IPS DF 4.7 (cell line): ENCODE data around the gene EVA1B.

ENCODE experiments used
- DNase-seq: peaks from one replicate; pipeline ENCODE4 v3.0.0-alpha.2; 2013; ENCODE audit warnings: low spot score; ENCODE audit errors: extremely low read depth

EVA1B gene, protein sequence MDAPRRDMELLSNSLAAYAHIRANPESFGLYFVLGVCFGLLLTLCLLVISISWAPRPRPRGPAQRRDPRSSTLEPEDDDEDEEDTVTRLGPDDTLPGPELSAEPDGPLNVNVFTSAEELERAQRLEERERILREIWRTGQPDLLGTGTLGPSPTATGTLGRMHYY

GRCh38 chr1:36323636-36324352 lies at the start of gene EVA1B:
Gene EVA1B, minus strand, starts transcription at chr1:36323645. Its CDS starts 608 bp downstream, at chr1:36323037.
- DNase-seq = no peak

- DNase-seq = no peak
Observed at GRCh38 chr1:36372617-36373016, 49.2 kb upstream of the EVA1B start.

DNA sequence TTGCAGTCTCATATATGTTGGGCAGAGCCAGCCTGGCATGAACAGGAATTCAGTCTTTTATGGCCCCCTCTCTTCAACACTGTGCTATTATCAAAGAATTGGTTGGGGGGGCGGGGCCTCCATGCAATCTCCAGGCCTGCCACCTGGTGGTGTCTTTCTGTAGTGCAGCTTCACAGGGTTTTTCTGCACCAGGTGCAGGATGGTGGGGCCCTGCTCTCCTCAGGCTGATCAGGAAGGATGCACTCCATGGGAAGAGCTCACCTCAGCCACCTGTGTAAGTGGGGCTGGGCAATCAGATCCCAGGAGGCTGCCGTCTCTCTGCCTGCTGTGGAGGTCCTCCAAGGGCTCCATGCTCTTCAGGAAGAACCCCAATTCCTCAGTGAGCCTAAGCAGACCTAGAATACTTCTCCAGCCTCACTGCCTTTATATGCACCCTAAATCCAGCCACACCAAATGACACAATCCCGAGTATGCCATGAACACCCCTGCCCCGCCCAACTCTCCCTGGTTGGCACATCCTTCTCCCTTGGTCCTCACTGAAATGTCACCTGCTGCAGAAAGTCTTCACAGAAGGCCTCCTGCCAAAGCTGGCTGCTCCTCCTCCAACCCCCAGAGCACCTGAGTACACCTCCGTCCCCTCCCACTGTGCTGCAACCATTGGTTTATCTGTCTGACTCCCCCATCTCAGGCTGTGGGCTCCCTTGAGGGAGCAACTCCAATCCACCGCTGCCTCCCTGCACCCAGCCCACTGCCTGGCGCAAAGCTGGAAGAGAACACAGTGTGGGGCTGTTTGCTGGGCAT lies 45.8 kb upstream of the EVA1B start:
- no peak for DNase-seq

- DNase-seq = no peak
Observed at GRCh38 chr1:36367798-36368197, 44.4 kb upstream of the EVA1B start.

DNA sequence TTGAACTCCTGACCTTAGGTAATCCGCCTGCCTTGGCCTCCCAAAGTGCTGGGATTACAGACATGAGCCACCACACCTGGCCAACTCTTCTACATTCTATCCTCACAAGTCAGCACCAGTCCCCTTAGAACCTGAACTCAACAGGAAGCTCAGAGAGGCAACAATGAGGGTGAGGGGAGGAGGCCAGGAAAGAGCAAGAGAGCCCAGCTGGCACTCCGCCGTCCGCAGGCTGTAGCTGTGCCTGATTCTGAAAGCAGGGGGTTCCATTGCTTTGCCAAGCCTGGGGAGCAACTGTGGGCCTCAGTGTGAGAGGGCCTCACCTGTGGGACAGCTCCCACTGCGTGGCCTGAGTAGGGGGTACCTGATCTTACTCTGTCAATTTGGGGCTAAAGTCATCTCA lies 43.6 kb upstream of the EVA1B start:
- DNase-seq = no peak

DNA sequence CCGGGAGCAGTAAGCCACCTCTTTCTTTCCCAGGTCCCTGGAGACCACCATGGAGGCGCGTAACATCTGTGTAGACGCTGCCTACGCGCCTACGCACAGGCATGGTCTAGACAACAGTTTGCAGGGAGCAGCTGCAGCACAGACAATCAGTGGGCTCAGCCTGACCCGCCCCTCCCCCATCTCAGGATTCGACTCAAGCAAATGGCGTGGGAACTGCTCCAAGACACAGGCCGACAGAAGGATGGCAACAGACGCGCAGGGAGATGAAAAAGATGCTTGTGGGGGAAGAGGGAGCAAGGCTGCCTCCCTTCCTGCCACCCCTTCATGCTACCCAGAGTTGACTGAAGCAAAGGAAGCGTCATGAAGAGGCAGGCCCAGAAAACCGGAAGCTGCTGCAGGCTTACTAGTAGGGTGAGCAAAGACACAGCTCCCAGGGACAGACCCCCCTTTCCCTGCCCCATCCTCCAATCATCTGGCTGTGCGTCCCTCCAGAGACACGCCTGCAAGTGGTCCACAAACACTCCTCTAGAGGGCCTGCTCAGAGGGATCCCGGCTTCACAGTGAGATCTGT lies 42.7 kb upstream of the EVA1B start:
- no peak for DNase-seq

DNA sequence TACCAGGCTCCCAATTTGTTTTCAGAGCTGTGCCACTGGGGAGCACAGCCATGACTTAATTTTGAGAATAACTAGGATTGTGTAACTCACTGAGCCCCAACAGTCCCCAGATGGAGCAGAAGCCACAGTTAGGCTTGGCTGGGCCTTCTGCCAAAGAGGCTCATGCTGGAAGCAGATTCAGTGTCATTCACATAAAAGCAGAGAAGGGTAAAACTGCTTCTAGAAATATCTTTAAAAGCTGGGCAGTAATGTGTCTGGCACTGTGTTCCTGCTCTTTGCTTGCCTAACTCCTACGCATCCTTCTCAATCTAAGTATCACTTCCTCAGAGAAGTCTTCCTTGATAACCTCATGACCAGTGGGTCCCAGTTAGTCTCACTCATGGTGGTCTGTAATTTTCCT lies 41.9 kb upstream of the EVA1B start:
- DNase-seq = no peak

DNA sequence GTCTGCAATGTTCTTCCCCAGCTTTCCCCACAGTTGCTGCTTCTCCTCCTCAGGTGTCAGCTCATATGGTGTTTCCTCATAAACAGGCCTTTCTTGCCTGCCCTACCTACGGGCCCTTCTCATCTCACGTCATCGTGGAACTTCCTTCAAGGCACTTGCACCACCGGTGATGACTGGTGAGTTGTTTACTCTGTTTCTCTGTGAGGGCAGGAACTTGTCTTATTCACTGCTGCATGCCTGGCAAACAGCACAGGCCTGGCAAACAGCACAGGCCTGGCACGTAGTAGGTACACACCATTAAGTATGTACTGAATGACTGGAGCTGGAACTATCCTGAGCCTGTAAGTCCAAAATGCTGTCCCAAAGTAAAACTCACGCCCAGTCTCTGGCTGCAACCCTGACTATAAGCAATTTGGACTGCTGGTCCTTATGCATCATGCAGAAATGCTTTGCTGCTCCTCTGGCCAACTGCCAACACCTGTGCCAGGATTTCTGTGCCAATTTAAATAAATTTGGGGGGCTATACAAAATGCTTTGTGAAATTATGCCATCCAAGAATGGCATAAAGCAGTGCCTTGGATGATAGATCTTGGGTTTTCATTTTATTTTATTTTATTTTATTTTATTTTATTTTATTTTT lies 36.6 kb upstream of the EVA1B start:
- no peak for DNase-seq

GRCh38 chr1:36359383-36359782 lies 35.9 kb upstream of the EVA1B start:
- no peak for DNase-seq

GRCh38 chr1:36358514-36359084 lies 35.2 kb upstream of the EVA1B start:
- DNase-seq = no peak

DNA sequence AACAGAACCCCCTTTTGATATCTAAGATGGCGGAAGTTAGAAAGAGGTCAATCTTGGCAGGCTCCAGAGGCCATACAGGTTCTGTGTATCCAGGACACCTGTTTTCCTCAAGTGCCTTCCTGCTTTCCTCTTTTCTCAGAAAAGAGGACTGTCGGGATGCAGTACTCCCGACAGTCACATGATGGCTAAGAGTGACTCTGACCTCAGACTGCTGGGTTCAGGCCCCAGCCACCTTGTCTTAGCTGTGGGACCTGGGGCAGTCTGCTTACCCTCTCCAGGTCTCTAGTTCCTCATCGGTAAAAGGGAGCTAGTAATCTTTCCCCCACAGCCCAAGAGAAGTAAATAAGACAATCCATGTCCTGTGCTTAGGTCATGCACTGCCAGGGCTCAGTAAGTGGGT lies 32.4 kb upstream of the EVA1B start:
- no peak for DNase-seq

- no peak for DNase-seq
Observed at GRCh38 chr1:36354486-36354885, 31.0 kb upstream of the EVA1B start.

GRCh38 chr1:36352910-36353878 lies 29.7 kb upstream of the EVA1B start:
- DNase-seq = no peak

DNA sequence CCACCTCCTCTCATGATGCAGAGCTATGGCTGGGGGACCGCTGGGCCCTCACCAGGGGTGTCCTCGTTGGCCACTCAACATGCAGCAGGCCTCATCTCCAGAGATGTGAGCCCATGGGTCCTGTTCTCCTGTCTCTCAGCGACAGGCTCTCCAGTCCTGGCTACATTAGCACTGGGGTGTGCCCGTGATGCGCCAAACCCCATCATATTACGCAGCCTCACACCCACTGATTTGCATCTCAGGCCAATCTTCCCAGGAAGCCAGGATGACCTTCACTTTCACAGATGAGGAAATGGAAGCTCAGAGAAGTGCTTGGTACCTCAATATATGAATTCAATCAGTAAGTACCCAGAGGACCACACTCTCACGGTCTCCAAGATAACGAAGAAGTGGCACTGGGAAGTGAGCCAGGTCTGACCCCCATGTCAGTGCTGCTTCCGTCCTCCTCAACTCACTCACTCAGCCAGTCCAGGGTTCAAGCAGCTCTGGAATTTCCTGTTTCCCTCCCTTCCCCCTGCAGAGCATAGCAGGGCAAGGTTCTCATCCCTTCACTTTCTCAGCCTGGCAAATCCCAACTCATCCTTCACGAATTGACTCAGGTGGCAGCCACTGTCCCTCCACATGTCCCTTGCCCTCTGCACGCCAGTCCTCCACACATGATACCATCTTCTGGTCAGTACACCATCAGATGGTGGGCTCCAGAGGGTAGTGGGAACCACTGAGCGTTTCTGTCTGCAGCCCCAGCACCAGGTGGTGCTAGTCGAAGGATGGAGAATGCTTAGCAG lies 28.9 kb upstream of the EVA1B start:
- DNase-seq = no peak

DNA sequence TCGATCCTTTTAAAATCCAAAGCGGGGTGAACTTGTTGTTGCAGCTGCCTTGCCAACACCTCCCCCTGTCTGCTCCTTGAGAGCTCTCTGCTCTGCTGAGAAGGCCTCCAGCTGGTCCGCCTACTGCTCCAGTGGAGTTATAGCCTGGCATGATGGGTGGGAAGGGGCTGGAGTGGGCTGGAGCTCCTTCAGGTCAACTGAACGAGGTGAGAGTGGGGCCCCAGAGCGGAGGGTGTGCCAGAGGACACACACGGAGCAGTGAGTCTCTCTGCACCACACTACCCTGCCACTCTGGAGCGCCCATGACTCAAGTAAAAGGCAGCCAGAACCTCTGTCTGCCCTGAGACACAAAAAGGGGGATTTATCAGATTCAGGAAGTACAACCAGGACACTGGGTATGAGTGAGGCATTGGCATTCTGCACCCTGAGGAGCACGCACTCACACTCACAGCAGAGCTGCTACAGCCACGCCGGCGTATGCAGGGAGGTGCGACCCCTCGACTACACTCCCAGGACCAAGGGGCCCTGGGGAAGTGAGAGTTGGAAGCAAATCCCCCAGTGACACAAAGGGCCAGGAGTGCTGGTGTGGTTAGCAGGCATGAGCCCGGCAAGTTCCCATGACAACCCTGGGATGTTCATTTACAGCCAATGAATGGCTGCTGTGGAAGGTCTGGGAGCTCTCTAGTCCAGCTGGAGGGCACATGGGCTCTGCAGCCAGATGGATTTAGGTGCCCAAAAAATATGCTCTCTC lies 28.0 kb upstream of the EVA1B start:
- no peak for DNase-seq

GRCh38 chr1:36350659-36351226 lies 27.3 kb upstream of the EVA1B start:
- no peak for DNase-seq

GRCh38 chr1:36349839-36350238 lies 26.4 kb upstream of the EVA1B start:
- no peak for DNase-seq

DNA sequence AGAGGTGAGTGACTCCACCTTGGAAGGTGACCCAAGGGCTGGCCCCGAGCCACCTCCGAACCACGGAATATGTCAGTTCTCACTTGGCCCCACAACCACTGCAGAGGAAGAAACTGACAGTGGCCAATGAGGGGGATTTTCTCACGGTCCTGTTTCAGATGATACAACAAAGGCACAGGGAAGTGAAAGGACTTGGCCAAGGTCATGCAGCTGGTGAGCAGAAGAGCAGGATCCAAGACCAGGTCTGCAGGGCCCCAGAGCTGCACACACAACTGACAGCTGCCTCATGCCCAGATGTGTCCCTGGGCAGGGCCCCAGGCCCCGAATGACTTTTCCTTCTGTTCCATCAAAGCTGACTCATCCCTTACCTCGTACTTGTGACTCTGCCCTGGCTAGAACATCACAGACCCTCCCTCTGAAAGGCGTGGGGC lies 25.8 kb upstream of the EVA1B start:
- no peak for DNase-seq
